Activated gamma-delta T cell treated with anti-CD3 and anti-CD28 coated beads, Interleukin-2, amount 50 U/mL, for 16 hours (primary cell): ENCODE data around the gene RBM10.

Source experiments
- DNase-seq: peaks from one replicate; pipeline ENCODE4 v3.0.0-alpha.2; 2020; ENCODE audit warnings: low read depth

RBM10 gene

GRCh38 chrX:47178337-47178736 is 33.3 kb downstream of the RBM10 start:
- DNase-seq = no peak

DNA sequence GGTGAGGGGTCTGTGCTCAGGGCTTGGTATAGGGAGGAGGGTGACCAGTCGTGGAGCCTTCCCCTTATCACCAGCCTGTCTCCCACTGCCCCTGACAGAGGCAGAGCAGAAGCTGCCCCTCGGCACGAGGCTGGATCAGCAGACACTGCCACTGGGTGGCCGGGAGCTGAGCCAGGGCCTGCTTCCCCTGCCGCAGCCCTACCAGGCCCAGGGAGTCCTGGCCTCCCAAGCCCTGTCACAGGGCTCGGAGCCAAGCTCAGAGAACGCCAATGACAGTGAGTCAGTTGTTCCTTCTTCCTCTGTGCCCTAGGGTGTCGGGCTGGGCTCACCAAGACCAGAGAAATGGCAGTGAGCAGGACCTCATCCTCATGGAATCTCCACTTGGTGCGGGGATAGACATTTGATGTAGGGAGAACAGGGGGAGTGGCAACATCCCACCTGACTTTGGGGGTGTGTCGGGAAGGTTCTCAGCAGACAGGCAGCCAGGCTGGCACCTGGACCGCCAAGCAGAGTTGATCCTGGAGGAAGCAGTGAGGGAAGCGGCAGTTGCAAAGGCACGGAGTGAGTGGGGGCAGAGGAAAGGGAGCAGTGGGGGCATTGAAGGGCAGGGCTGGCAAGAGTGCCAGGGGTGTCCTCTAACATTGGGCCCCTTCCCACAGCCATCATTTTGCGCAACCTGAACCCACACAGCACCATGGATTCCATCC is 34.4 kb downstream of the RBM10 start:
- DNase-seq = no peak

- DNase-seq = no peak
These were observed 34.9 kb downstream of the RBM10 start for GRCh38 chrX:47179928-47180255.

- no peak for DNase-seq
These were observed 35.3 kb downstream of the RBM10 start for GRCh38 chrX:47180346-47180745.

- no peak for DNase-seq
These were observed 36.3 kb downstream of the RBM10 start for GRCh38 chrX:47181301-47181700.

DNA sequence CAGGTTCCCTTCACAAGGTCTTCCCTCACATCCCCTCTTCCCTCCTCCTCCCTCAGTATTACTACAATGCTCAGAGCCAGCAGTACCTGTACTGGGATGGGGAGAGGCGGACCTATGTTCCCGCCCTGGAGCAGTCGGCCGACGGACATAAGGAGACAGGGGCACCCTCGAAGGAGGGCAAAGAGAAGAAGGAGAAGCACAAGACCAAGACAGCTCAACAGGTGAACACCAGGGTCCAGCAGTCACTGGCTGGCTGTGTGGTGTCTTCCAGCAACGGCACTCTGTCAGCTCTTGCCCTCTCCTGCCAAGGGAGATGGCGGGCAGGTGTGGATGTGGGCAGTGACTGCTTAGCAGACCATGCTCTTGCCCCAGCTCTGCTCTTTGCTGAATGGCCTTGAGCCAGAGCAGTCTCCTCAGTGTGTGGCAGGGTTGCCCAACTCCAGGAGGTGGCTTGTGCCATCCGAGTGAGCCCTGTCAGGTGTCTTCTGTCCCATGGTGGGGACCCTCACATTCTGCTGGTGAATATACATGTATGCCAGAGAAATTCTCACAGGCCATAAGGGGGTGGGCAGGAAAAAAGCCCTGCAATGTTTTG is 37.2 kb downstream of the RBM10 start:
- no peak for DNase-seq

GRCh38 chrX:47184486-47184885 is 39.5 kb downstream of the RBM10 start:
- no peak for DNase-seq

- DNase-seq = no peak
These were observed 40.2 kb downstream of the RBM10 start for GRCh38 chrX:47185241-47185640.

GRCh38 chrX:47186096-47186740 is 41.2 kb downstream of the RBM10 start:
- no peak for DNase-seq

DNA sequence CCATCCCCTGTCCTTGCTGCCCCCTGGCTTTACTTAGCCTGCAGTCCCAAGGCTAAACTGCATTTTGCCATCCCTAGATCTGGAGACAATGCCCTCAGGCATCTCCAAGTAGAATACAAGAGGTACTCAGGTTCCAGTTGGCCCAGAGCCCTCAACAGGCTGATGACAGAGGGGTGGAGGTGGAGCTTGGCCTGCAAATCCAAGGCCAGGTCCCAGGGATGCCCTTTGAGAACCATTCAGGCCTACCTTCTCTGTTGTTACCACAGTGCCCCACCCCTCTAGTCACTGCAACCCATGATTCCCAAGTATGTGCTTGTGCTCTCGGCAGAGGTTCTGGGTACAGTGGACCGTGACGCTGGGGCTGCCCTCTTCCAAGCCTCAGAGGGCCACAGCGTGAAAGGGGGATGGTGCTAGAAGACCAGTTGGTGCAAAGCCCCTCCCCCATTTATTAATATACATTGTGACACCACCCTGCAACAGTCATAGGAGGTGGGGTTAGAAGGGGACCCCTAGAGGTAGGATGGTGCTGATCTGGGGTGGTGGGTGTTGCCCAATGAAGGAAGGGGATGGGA is 42.2 kb downstream of the RBM10 start:
- DNase-seq = no peak

DNA sequence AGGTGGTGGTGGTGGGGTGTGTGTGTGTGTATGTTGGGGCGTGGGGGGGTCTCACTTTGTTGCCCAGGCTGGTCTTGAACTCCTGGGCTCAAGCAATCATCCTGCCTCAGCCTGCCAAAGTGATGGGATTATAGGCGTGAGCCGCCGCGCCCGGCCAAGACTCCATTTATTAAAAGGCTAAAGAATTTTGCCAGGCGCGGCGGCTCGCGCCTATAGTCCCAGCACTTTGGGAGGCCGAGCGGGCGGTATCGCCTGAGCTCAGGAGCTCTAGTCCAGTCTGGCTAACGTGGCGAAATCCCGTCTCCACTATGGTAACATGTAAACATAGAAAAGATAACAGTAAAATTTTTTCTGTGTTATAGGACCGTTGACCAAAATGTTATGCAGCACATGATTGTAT is 44.9 kb downstream of the RBM10 start:
- DNase-seq = no peak

DNA sequence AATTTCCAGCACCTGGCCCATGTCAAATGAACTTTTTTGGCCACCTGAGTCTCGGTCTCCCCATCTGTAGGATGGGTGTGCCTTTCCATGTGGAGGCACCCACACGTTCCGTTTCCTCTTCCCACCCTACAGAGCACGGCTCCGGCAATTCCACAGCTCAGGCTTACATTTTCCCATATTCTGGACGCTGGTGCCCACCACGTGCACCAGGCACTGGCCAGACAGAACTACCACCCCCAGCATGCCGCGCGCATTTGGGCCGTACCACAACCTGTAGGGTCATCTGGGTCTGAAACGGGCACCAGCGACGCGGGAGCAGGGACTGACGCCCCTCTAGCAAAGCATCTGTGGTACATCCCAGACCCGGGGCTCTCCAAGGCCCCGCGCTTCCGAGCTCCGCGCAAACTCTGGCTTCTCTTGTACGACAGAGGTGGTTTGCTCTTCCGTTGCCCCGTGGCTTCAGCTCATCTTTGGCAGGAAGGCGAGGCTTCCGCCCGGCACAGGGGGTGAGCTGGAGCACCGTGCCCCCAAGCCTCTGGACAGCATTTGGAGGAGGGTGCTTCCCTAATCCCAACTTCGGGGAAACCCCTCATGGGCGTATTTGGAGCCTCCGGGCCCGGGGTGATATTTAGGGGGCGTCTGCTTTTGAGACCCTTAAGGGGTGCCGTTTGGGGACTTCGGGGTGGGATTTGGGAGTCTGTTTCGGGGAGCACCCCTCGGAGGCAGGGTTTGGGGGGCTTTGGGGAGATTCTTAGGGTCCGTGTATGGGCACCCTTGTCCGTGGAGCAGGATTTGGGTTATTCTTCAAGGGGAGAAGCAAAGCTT is 45.6 kb downstream of the RBM10 start:
- peak; percentile 77 for DNase-seq

GRCh38 chrX:47191331-47191730 is 46.3 kb downstream of the RBM10 start:
- peak; percentile 32 for DNase-seq

DNA sequence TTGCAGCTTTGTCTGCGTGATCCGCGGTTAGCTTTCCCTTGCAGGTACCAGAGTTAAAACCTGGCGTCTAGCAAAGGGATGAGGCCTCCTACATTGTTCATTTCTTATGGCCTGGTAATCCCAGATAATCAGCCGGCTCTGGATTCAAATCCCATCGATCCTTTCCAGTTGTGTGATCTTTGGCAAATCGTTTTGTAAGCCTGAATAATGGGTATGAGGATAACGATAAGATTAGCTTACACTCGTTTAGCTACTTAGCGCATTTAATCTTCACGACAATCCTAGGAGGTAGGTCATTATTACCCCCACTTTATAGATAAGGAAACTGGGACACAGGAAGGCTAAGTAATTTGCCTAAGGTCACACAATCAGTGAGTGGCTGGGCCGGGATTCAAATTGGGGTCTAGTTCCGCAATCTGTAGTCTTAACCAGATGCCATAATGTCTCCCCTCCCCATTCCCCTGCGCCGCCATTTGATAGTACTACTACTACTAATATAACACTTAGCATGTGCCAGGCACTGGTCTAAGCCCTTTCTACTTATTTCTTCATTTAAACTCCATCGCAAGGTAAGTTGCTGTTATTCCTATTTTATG is 46.9 kb downstream of the RBM10 start:
- no peak for DNase-seq

DNA sequence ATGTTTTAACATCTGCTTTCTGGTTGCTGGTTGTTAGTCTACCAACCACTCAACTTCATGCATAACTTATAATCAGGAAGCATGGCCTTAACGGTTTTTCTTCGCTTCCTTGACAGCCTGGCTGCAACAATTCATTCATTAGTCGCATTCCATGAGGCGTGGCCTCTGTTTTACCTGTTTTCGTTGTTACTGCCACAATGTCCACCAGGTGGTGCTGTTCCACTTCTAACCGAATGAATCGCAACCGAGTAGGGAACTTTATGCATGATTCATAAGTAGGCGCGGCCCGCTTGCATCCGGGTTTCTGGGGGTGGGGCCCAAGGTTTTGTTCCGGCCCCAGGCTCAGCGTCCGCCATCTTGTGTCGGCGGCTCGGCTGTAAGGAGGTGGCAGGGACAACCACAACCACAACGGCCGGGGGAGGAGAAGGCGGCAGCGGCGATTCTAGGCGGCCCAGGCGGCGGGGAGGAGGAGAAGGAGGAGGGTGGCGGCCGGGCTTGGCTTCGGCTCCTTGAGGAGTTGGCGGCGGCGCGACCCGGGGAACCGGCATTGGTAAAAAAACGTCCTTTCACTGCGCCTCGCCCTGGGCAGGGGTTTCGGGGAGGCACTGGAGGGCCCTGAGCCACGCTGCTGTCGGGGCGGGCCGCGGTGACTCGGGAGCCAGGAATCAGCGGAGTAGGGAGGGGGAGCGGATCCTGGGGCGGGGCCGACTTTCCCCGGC is 48.6 kb downstream of the RBM10 start, which contains the start of gene UBA1:
TSS of gene UBA1 (plus strand) at position 355 of the 719 bp plus-strand sequence. CDS start 4,974 bp downstream, outside the sequence.
- peak; percentile 97 for DNase-seq

- DNase-seq = no peak
These were observed 49.3 kb downstream of the RBM10 start for GRCh38 chrX:47194194-47194787.

GRCh38 chrX:47196098-47196497 is 51.1 kb downstream of the RBM10 start:
- DNase-seq = no peak

- no peak for DNase-seq
These were observed 52.5 kb downstream of the RBM10 start for GRCh38 chrX:47197526-47197925.

- DNase-seq = no peak
These were observed 53.1 kb downstream of the RBM10 start for GRCh38 chrX:47198026-47198686.

GRCh38 chrX:47198687-47199080 is 53.7 kb downstream of the RBM10 start:
- no peak for DNase-seq
